ENCODE results near the gene ADRA2A.

The ADRA2A gene

DNA sequence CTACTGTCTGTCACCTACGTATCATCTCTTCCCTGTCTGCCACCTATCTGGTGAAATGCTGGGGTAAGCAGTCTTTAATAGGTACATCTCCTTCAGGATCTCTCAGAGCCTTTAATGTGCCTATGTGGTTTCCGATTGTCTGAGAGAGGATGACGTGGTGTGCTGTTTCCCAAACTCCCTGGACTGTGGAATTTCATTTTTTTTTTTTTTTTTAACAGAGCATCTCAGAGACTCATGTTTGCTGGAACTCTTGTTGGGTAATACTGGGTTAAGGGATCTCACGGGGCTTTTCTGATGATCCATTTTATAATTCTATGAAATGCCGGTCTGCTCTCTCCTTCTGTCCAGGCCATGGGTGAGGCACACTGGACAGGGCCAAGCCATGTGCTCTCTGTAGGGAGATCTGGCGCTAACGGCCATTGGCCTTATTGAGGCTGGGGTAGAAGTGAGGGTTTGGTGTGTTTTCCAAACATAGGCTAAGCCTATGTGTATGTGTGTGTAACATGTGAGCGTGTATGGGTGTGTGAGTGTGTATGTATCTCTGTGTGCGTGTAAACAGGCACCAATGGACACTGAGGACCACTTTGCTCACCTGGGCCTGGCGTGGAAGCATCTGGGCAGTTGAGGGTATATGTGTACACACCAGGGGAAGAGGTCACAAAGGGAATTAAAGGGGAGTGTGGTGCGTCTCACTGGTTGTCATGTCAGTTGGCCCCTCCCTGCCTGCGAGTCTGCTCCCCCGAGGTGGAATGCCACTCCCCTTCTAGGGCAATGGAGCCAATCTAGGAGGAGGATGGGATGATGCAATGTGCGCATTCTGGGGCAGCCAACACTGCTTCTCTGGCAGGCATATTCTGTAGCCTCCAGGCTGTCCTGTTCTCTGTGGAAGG lies 7.8 kb downstream of the ADRA2A start:
- peaks cover 4% of the 10 kb centered on the region for H3K4me1 ChIP-seq (ENCODE audit: insufficient read depth, insufficient read length)
- H3K9ac ChIP-seq (ENCODE audit: insufficient read length, low read depth), result no peak overlapping the region
- no peaks in the 10 kb centered on the region for H3K9me3 ChIP-seq (ENCODE audit: insufficient read depth, low read length)
- H3K27me3 ChIP-seq (ENCODE audit: insufficient read depth, insufficient read length), result no peaks in the 10 kb centered on the region
- TF ChIP-seq ZNF274 (IDR thresholded peaks at IDR 0.05; ENCODE audit: low read depth, low read length), result no peak
- no peak for TF ChIP-seq YY1 (IDR thresholded peaks at IDR 0.05; ENCODE audit: insufficient read depth, insufficient read length)
- no peak for TF ChIP-seq SUZ12 (IDR thresholded peaks at IDR 0.05; ENCODE audit: extremely low read depth, insufficient read depth, insufficient read length)
- no peak overlapping the region for H3K4me3 ChIP-seq (ENCODE audit: insufficient read length, low read depth)
- no peak for DNase-seq (ENCODE audit: low read depth, low spot score)
- H3K36me3 ChIP-seq (ENCODE audit: insufficient read depth, insufficient read length, low read length), result no peaks in the 10 kb centered on the region

DNA sequence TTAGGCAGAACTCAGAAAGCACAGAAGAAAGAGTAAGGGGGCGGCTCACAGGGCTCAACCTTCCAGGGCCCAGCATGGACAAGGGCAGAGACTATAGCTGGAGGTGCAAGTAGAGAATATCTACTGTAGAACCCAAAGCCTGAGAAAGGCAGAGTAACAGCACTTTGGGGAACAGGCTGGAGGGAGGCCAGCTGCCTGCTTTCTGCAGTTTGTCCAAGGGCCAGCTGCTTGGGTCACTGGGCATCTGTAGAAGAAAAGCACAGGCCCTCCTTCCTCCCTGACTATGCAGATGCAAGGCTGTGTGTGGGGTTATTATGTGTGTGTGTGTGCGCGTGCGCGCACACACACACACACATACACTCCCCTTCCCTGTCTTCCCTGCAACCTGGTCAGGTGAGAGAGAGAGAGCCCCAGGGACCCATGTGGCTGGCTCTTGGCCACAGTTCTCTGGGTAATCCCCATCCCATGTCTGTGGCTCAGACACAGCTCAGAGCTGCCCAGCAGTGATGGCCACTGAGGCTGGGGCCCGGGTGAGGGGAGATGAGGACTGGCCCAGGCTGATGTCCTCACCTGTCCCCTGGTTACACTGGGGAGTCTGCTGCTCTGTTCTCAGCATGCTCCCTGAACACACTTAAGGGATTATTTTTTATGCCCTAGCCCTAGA lies 9.0 kb downstream of the ADRA2A start:
- Histone ChIP-seq H3K4me3 (ENCODE audit: insufficient read length, low read depth) (no peak overlapping the region), H3K4me1 (ENCODE audit: insufficient read depth, insufficient read length) (peaks cover 4% of the 10 kb centered on the region), H3K36me3 (ENCODE audit: insufficient read depth, insufficient read length, low read length) (no peaks in the 10 kb centered on the region), H3K9ac (ENCODE audit: insufficient read length, low read depth) (no peak overlapping the region), H3K9me3 (ENCODE audit: insufficient read depth, low read length) (no peaks in the 10 kb centered on the region), H3K27me3 (ENCODE audit: insufficient read depth, insufficient read length) (no peaks in the 10 kb centered on the region)
- no peak for DNase-seq (ENCODE audit: low read depth, low spot score)
- TF ChIP-seq YY1 (IDR thresholded peaks at IDR 0.05; ENCODE audit: insufficient read depth, insufficient read length) (no peak), SUZ12 (IDR thresholded peaks at IDR 0.05; ENCODE audit: extremely low read depth, insufficient read depth, insufficient read length) (no peak), ZNF274 (IDR thresholded peaks at IDR 0.05; ENCODE audit: low read depth, low read length) (no peak)

DNA sequence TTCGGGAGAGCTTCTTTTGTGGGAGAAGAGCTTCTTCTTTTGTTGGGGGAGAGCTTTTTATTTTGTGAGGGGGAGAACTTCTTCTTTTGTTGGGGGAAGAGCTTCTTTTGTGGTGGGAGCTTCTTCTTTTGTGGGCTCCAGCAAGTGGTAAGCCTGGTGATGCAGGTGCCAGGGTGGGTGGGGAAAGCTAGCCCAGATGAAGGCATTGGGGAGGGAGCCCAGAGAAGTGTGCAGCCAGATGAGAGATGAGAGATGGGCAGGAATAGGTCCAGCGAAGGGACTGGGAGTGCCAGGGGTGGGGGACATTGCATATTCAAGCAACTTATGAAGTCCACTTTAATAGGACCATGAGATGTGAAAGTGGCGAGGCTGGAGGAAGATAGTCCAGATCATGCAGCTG lies 9.7 kb downstream of the ADRA2A start:
- no peaks in the 10 kb centered on the region for H3K27me3 ChIP-seq (ENCODE audit: insufficient read depth, insufficient read length)
- no peak overlapping the region for H3K4me3 ChIP-seq (ENCODE audit: insufficient read length, low read depth)
- no peaks in the 10 kb centered on the region for H3K9me3 ChIP-seq (ENCODE audit: insufficient read depth, low read length)
- DNase-seq (ENCODE audit: low read depth, low spot score), result no peak
- TF ChIP-seq ZNF274 (IDR thresholded peaks at IDR 0.05; ENCODE audit: low read depth, low read length) (no peak), SUZ12 (IDR thresholded peaks at IDR 0.05; ENCODE audit: extremely low read depth, insufficient read depth, insufficient read length) (no peak), YY1 (IDR thresholded peaks at IDR 0.05; ENCODE audit: insufficient read depth, insufficient read length) (no peak)
- H3K4me1 ChIP-seq (ENCODE audit: insufficient read depth, insufficient read length), result peaks cover 4% of the 10 kb centered on the region
- no peak overlapping the region for H3K9ac ChIP-seq (ENCODE audit: insufficient read length, low read depth)
- H3K36me3 ChIP-seq (ENCODE audit: insufficient read depth, insufficient read length, low read length), result no peaks in the 10 kb centered on the region

DNA sequence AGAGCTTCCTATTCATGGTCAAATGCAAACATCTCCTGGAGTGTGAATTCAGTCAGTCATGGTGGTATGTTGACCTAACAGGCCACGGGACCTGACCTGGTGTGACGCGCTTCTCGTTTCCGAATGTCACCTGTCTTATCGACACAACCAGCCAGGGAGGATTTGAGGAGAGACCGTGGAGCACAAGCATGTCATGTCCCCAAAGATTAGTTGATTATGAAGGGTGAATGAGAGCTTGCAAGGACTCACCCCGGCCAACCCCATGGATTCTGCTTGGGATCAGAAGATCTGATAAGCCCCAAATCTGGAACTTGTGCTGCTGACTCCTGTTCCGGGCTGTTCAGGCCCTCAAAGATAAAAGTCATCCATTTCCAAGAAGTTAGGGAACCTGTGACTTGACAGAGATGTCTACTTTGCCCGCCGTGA lies 10.5 kb downstream of the ADRA2A start:
- no peak overlapping the region for H3K4me3 ChIP-seq (ENCODE audit: insufficient read length, low read depth)
- H3K27me3 ChIP-seq (ENCODE audit: insufficient read depth, insufficient read length), result no peaks in the 10 kb centered on the region
- DNase-seq (ENCODE audit: low read depth, low spot score), result no peak
- H3K9ac ChIP-seq (ENCODE audit: insufficient read length, low read depth), result no peak overlapping the region
- H3K9me3 ChIP-seq (ENCODE audit: insufficient read depth, low read length), result no peaks in the 10 kb centered on the region
- H3K36me3 ChIP-seq (ENCODE audit: insufficient read depth, insufficient read length, low read length), result no peaks in the 10 kb centered on the region
- no peak for TF ChIP-seq SUZ12 (IDR thresholded peaks at IDR 0.05; ENCODE audit: extremely low read depth, insufficient read depth, insufficient read length)
- H3K4me1 ChIP-seq (ENCODE audit: insufficient read depth, insufficient read length), result peaks cover 4% of the 10 kb centered on the region

DNA sequence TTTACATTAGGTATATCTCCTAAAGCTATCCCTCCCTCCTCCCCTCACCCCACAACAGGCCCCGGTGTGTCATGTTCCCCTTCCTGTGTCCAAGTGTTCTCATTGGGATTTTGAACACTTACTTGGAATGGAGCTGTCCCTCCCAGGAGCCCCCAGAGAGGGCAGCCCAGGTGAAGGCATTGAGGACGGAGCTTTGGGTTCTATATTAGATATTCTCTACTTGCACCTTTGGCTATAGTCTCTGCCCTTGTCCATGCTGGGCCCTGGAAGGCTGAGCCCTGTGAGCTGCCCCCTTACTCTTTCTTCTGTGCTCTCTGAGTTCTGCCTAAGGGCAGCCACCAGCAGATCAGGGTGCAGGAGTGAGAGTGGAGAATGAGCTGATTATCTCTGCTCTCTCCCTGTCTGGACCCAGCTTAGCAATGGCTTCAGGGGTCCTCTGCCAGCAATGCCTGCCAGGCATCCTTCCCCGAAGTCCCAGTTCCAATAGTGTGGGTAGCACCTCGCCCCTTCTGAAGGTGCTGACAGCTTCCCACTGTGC lies 11.2 kb downstream of the ADRA2A start:
- TF ChIP-seq YY1 (IDR thresholded peaks at IDR 0.05; ENCODE audit: insufficient read depth, insufficient read length) (no peak), ZNF274 (IDR thresholded peaks at IDR 0.05; ENCODE audit: low read depth, low read length) (no peak), SUZ12 (IDR thresholded peaks at IDR 0.05; ENCODE audit: extremely low read depth, insufficient read depth, insufficient read length) (no peak)
- no peaks in the 10 kb centered on the region for H3K4me1 ChIP-seq (ENCODE audit: insufficient read depth, insufficient read length)
- no peaks in the 10 kb centered on the region for H3K9me3 ChIP-seq (ENCODE audit: insufficient read depth, low read length)
- no peak overlapping the region for H3K9ac ChIP-seq (ENCODE audit: insufficient read length, low read depth)
- no peaks in the 10 kb centered on the region for H3K36me3 ChIP-seq (ENCODE audit: insufficient read depth, insufficient read length, low read length)
- DNase-seq (ENCODE audit: low read depth, low spot score), result no peak
- H3K27me3 ChIP-seq (ENCODE audit: insufficient read depth, insufficient read length), result no peaks in the 10 kb centered on the region
- no peak overlapping the region for H3K4me3 ChIP-seq (ENCODE audit: insufficient read length, low read depth)

DNA sequence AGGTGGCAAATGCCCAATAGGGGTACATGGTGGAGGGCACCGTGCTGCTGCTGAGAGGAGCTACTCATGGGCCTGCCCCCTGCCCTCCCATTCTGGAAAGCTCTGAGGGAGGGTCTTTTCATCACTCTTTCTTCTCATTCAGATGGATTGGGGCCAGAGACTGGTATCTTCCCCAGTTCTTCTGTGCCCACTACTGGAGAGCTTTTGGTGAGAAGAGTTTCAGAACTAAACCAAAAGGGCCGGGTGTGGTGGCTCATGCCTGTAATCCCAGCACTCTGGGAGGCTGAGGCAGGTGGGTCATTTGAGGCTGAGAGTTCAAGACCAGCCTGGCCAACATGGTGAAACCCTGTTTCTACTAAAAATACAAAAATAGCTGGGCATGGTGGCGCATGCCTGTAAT lies 12.5 kb downstream of the ADRA2A start:
- H3K4me3 ChIP-seq (ENCODE audit: insufficient read length, low read depth), result no peak overlapping the region
- no peak for TF ChIP-seq SUZ12 (IDR thresholded peaks at IDR 0.05; ENCODE audit: extremely low read depth, insufficient read depth, insufficient read length)
- no peak for TF ChIP-seq YY1 (IDR thresholded peaks at IDR 0.05; ENCODE audit: insufficient read depth, insufficient read length)
- no peak for TF ChIP-seq ZNF274 (IDR thresholded peaks at IDR 0.05; ENCODE audit: low read depth, low read length)
- H3K4me1 ChIP-seq (ENCODE audit: insufficient read depth, insufficient read length), result no peaks in the 10 kb centered on the region
- H3K9me3 ChIP-seq (ENCODE audit: insufficient read depth, low read length), result no peaks in the 10 kb centered on the region
- no peaks in the 10 kb centered on the region for H3K27me3 ChIP-seq (ENCODE audit: insufficient read depth, insufficient read length)
- H3K36me3 ChIP-seq (ENCODE audit: insufficient read depth, insufficient read length, low read length), result no peaks in the 10 kb centered on the region
- no peak overlapping the region for H3K9ac ChIP-seq (ENCODE audit: insufficient read length, low read depth)
- no peak for DNase-seq (ENCODE audit: low read depth, low spot score)

DNA sequence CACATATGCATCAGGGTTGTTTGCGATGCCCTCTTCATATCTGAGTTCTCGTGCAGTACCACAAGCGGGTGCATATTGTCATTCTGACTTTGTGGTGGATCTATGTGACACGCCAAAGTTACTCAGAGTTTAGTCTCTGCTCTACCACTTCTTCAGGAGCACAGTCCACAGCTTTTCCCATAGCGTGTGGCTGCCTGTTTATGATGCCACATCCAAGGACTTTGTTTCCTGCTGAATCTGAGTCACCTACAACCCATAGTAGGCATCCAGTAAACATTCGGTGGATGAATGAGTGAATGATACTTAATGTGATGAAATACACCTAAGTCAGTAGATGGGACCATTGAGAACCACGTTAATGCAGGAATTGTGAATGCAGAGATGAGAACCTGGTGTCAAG lies 15.0 kb downstream of the ADRA2A start:
- TF ChIP-seq ZNF274 (IDR thresholded peaks at IDR 0.05; ENCODE audit: low read depth, low read length) (no peak), YY1 (IDR thresholded peaks at IDR 0.05; ENCODE audit: insufficient read depth, insufficient read length) (no peak), SUZ12 (IDR thresholded peaks at IDR 0.05; ENCODE audit: extremely low read depth, insufficient read depth, insufficient read length) (no peak)

More for the DNA sequence above, 15.0 kb downstream of the ADRA2A start:
- Histone ChIP-seq H3K27me3 (ENCODE audit: insufficient read depth, insufficient read length) (no peaks in the 10 kb centered on the region), H3K9ac (ENCODE audit: insufficient read length, low read depth) (no peak overlapping the region), H3K4me1 (ENCODE audit: insufficient read depth, insufficient read length) (no peaks in the 10 kb centered on the region), H3K9me3 (ENCODE audit: insufficient read depth, low read length) (no peaks in the 10 kb centered on the region), H3K4me3 (ENCODE audit: insufficient read length, low read depth) (no peak overlapping the region), H3K36me3 (ENCODE audit: insufficient read depth, insufficient read length, low read length) (no peaks in the 10 kb centered on the region)
- no peak for DNase-seq (ENCODE audit: low read depth, low spot score)

All from NT2/D1 (cell line).